ENCODE results near the gene EXOC6.

EXOC6 gene

DNA sequence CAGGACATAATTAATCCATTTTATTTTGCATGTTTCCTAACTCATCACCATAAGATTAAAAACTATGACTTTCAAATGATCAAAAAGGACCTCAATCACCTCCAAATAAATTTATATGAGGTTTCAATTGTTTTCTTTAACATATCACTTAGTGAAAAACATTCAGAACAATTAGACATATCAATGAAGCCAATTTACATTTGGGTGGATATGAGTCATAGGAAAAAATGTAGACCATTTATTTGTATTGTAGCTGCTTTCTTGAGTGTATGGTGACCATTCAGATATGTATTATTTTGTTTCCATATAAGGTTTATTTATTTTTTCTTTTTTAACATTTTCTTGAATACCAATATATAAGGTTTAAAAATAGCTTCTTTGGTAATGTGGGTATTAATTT, 13.3 kb upstream of the EXOC6 start:
- DNase-seq = no peak

DNA sequence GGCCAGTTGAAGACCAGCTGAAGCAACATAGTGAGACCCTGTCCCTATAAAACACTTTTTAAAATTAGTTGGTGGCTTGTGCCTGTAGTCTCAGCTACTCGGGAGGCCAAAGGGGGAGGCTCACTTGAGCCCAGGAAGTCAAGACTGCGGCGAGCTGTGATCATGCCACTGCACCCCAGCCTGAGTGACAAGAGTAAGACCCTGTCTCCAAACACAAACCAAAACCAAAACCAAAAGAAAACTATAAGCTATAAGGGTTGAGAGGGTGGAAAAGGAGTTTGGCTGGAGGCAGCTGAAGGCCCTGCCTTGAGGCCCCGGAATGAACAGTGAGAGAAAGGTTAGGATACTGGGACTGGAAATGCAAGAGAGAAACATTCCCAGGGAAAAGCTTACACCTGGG, 10.9 kb upstream of the EXOC6 start:
- DNase-seq = no peak

DNA sequence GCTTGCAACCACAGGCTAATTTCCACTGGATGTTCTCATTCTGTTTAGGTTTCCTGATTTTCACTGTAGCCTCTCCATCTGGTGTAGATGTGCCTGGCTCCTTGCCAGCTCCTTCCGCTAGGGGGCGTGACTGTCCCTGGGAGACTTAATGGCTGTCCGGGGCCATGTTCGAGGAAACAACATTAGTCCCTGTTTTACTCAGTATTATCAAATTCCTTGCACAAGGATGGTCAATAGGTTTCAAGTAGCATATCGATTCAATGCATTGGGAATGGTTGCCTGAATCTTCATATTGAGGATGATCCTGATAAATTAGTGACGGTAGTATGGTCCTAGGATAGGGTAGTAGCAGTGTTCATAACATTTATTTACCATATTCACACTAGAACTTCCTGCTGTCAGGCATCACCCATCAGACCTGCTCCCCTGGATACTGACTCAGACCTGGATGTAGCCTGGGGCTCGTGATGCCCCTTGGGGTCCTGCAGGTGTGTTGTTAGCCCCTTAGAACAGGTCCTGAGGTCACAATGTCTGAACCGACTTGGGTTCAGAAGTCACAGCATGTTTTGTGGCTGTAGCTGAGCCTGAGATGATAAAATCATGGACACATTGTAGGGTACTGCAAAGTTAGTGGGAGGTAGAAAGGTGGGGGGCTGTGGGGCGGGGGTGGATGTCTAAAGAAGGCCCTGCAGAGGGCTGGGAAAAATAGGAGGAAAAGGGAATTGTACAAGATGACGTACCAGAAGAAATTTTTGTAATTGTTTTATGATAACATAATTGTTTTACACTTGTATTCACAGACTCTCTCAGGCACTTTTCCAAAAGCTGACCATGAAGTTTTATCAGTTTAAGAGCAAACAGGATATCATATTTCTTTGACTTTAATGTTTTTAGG, 8.9 kb upstream of the EXOC6 start:
- DNase-seq = no peak

DNA sequence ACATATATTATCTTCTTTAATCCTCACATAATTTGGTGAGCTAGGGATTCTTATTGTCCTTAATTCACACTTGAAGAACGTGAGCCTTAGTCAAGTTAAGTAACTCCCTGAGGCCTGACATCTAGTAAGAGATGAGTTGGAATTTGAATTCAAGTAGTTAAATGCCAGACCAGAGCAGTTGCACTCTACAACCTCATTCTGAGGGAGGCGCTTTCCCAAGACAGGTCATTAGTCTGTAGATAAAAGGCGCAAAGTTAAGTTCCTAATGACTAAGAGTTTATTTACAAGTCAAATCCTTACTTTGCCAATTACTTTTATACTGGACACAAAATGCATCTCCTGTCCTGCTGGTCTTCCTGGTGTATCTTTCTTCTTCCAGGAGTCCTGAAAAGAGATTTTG, 3.6 kb upstream of the EXOC6 start:
- no peak for DNase-seq

DNA sequence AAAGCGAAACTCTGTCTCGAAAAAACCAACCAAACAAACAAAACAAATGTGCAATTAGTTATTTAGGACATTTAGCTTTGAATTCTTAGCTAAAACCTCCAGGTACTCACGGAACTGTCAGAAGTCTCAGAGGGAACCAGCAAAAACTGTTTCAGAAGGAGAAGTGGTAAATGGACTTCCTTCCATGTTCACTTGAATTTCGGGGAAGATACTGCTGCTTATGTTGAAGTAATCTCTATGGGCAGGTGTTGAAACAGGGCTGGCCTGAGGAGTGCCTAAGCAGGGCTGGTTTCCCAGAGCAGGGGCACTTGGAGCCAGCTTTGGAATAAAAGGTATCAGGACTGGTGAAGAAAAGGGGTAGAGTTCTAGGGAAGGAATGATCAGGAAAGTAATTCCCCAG, 2.4 kb upstream of the EXOC6 start:
- no peak for DNase-seq

DNA sequence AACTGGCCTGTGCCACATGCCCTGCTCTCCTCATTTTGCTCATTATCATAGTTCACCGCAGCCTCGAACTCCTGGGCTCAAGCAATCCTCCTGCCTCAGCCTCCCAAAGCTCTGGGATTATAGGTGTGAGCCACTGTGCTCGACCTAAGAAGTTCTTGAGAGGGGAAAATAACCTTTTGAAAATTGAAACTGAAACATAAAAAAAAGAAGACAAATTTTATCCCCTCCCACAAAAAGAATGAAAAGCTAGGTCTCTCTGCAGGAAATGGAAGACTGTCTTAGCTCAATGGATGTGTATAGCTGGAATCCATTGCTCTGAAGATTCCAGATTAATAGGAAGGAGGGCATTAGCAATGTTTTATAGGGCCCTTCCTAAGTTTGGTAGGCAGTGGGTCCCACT, 2.0 kb upstream of the EXOC6 start:
- no peak for DNase-seq

DNA sequence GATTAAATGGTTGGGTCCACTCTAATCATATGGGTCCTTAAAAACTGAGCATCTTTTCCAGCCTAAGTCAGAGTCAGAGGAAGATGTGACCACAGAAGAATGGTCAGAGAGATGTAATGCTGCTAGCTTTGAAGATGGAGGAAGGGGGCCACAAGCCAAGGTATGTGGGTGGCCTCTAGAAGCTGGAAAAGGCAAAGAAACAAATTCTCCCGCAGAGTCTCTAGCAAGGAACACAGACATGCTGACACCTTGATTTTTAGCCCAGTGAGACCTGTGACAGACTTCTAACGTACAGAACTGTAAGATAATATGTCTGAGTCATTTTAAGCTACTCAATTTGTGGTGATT, 1.5 kb upstream of the EXOC6 start:
- no peak for DNase-seq

DNA sequence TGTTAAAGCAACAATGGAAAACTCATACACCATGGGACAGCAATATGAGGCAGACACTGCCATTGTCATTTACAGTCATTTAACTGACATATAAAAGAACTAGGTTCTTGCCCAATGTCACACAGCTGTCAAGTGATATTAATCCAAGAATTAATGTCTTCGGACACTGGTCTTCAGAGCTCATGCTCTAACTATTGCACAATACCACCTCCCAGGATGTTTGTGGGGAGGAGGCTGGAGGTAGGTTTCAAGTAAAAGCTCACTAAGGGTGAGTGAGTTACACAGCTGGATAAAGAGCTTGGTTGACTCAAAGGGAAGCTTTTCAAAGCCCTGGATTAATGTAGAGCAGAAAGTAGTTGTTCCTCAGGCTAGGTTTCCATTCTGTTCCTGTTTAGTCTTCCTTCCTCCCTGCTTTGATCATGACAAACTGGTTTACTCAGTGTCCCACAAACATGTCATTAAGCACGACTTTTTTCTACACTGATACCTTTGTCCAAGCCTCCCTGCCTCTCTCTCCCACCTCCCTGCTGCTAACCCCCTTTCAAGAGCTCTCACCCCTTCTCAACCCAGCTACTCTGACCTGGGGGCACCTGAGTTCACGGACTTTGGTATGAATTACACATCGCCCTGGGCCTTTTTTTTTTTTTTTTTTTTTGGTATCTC, 987 bp upstream of the EXOC6 start:
- DNase-seq = peak; percentile 15

DNA sequence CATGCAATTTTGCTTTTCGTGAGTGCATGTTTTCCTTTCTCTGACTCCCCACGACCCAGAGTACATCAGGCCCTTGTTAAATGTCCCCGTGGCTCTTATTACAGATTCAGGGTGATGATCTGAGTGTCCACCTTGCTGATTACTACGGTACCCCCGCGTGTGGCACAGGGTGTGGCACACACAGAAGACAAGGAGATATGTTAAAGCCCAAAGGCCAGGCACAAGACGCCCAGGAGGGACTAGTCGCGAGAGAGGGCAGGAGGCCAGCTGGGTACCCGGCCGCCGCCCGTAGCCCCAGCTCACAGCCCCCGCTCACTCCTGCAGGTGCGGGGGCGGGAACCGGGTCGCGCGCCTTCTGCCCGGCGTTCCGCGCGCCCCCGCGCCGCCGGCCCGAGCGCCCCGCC, 281 bp upstream of the EXOC6 start:
- DNase-seq = peak; percentile 50

DNA sequence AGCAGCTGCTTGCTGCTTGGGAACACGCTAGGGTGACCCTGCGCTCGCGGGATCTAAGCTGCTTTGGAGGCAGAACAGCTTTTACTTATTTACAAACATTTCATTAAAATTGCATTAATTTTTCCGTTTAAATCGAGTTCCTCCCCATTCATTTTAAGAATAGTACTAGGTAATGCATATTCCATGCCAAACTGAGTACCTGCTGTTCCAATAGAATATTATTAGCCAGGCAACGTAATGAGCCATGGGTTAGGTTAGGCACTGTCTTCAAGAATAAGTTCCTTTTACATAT, 860 bp downstream of the EXOC6 start:
- DNase-seq = no peak

DNA sequence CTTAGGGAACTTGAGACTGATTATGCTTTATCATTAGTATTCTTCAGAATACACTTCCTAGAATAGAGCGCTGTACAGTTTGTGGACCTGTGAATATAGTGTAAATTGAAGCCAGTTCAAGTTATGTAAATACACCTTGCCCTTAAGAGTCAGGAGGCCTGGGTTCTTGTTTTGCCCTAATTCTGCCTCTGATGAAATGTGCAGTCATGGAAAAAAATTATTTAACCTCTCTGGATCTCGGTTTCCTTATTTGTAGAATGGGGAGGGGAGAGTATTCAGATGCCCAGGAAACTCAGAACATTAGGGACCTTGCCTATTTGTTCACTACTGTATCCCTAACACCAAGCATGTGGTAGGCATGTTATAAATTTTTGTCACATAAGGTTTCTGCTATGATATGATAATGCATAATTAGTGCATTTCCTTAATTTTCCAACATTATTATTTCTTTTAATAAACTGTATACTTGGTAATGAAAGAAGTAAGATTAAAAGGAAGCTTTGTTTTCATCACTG, 1.3 kb downstream of the EXOC6 start:
- DNase-seq = no peak

DNA sequence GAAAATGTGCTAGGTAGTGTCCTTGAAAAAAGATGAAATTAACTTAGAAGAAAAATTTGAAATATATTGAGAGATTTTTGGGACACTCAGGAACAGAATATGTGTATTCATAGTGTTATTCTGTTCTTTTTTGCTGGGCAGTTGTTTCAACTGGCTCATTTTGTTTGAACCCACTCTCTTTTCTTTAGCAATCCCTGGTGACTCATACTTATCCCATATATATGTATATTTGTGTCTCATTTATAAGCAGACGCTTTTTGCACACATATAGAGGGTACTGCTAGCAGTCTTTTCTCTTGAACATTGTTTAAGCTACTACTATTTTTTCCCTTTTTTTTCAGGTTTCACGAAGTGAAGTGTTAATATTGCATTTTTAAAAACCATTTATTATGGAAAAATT, 1.9 kb downstream of the EXOC6 start:
- no peak for DNase-seq

DNA sequence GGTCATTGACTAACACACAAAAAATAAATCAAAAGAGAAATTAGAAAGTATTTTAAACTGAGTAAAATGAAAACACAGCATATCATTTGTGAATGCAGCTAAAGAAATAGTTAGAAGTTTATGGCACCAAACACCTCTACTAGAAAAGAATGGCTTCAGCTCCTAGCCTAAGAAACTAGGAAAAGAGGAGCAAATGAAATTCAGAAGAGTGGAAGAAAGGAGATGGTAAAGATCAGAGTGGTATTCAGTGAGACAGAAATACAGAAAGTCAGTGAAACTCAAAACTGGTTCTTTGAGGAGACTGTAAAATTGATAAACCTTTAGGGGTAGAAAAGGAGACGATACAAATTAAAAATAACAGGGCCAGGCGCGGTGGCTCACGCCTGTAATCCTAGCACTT, 2.7 kb downstream of the EXOC6 start:
- DNase-seq = no peak

DNA sequence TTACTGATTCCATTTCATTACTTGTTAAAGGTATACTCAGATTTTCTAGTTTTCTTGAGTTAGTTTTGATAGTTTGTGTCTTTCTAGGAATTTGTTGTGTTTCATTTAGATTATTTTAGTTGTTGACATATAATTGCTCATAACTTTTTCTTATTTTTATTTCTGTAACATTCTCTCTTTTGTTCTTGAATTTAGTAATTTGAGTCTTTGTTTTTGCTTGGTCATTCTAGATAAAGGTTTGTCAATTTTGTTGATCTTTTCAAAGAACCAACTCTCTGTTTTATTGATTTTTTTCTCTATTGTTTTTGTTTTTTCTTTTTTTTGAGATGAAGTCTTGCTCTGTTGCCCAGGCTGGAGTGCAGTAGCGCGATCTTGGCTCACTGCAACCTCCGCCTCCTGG, 7.2 kb downstream of the EXOC6 start:
- no peak for DNase-seq

DNA sequence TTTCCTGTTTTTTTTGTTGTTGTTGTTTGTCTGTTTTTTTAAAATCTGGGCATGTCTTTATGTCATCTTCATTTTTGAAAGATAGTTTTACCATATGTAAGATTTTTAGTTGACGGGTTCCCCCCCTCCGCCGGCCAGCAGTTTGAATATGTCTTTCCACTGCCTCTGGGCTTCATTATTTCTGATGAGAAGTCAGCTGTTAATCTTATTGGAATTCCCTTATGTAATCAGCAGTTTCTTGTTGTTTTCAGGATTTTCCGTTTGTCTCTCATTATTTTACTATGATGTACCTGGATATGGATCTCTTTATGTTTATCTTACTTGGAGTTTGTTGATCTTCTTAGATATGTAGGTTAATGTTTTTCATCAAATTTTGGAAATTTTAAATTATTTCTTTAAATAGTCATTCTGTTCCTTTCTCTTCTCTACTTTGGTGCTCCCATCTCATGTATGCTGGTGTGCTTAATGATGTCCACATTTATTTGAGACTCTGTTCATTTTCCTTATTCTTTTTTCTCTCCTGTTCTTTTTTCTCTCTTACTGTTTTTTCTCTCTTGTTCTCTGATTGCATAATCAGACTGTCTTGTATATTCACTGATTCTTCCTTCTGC, 9.7 kb downstream of the EXOC6 start:
- DNase-seq = no peak

DNA sequence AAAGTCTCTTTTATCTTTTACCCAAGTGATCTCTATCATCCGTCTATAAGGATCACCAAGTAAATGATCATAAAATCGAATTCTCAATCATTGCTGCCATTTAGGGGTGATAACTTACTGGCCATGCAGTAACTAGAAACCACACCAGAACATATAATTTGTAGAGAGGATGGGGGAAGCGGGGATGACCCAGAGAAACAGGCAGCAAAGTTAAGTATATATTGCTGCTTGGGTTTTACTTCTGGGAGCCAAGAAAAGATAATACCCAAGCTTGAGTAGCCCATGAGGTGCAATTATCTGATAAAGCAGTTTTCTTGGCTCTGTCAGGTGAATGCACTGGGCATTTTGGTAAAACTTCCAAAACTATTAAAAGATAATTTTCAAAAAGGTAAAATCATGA, 18.9 kb downstream of the EXOC6 start:
- no peak for DNase-seq

DNA sequence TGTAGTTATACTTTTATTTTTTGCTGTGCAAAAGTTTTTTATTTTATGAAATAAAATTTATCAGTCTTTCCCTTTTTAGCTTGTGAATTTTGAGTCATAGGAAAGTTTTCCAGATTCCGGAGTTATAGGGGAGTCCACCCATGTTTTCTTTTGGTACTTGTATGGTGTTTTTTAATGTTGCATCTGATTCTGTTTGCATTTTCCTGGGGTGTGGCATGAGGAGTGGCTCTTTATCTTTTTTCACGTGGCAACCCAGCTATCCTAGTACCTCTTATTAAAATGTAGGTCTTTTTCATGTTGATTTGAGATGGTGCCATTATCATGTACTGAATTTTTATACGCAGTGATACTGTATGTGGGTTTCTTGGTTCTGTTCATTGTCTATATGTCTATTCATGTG, 19.7 kb downstream of the EXOC6 start:
- no peak for DNase-seq

DNA sequence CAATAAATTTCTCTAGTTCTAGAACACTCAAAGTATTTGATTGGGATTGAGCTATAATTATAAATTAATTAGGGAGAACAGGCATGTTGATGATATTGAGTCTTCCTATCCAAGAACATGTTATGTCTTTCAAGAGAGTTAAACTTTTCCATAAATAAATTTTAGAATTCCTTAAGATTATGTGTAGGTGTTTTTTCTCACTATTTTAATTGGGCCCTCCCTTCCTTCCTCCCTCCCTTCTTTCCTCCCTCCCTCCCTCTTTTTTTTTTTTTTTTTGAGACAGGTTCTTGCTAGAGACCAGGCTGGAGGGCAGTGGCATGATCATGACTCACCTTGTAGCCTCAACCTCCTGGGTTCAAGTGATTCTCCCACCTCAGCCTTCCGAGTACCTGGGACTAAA, 20.2 kb downstream of the EXOC6 start:
- no peak for DNase-seq

DNA sequence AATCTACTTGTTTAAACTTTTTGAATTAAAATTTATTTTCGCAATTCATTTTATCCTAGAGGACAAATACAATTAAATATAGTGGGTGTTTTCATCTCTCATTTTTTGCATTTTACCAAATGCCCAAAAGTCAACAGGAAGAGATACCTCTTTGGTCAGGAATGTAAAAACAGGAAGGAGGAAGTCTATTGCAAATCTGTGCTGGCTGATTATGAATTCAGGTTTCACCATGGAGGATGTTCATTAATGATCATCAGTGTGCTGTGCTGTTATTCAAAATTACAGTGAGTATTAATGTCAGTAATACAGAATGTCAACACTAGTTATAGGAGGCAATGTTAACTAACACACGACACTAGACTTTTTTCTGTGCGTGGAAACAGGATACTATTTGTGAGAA, 24.7 kb downstream of the EXOC6 start:
- DNase-seq = no peak

DNA sequence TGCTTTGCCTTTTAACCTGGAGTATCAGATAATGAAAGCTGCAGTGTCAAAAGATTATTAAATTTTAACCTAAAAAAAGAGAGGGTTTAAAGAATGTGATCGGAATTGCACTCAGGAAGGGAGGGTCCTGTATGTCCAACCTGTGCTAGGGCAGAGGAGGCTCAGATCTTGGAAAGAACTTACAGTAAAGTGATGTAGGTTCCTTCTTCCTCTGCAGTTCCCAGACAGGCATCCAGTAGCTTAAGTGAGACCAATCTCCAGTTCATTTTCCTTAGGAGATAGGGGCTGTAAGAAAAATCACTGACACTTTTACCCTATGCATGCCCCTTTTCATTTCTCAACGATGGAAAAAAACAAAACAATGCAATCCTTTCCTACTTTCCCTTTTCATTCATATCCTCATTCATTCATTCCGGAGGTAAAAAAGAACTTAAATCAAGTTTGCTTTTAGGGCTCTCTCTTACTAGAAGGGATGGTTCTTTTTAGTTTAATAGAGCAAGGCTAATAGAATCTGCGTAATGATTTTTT, 28.3 kb downstream of the EXOC6 start:
- no peak for DNase-seq

DNA sequence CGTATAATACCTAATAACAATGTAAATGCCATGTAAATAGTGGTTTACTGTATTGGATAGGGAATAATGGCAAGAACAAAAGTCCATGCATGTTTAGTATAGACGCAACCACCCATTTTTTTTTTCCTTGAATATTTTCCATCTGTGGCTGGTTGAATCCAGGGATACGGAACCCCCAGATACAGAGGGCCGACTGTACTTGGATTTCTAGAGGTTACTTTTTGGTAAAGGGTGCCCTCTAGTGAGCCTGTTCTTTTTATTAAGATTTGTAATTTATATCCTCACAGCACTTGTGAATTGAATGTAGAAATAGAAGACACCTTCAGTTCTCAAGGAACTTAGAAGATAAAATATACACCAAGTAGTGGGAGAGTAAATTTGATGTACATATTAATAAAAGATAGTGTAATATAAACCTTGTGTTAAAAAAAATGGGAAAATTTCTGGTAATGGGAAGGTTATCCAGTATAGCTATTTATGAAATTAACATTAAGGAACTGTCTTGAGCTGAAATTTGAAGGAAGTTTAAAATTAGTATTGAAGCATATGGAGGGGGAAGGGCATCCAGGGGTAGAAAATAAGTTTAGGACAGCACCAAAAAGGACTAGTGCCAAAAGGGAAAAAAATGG, 32.0 kb downstream of the EXOC6 start:
- DNase-seq = peak; percentile 60

DNA sequence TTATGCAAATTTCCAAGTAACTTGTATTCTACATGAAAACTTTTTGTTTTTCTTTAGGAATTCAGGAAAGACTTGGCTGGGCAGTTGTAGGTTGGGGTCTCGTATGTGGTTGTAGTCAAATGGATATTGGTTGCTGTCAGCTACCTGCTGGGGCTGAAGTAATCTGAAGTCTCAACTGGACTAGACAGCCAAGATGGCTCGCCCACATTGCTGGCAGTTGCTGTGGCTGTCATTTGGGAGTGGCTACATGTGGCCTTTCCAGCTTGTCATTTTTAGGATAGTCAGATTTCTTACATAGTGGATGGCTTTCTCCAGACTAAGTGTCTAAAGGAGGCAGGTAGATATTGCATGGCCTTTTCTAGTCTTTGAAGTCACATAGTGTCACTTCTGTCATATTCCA, 32.6 kb downstream of the EXOC6 start:
- DNase-seq = no peak

DNA sequence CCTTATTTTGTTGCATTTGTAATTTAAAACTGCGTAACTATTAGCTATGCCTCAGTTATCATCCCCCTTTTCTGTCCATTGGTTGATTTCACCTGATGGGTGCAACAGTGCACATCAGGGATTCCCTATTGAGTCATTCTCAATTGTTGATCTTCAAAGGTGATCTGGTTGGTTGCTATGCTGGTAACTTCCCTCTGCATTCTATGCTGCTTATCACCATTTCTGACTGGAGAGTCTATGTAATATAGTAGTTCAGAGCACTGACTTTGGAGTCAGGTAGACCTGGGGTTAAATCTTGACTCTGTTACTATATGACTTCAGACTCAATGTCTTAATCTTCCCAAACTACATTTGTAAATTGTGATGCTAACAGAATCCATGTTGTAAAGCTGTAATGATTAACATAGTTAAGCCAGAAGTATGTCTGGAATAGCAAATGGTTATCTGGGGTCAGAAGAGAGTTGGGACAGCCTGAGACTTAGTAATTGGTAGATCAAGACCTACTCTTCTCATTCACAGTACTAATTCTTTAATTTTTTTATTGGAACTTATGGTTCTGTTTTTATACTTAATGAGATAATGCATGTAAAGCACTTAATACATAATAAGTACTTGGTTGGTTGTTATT, 38.1 kb downstream of the EXOC6 start:
- DNase-seq = no peak
